Right atrium auricular region (tissue), 2 donors: Measurements from ENCODE around the gene CLNK. TPM values are rescaled to one million over a fixed set of nuclear protein-coding genes. Genes with fewer than 3 reads are reported as not detected.

ENCODE experiments used
- DNase-seq: peaks from one replicate; pipeline ENCODE4 v3.0.0-alpha.2; 2019; ENCODE audit warnings: low spot score
- H3K27ac ChIP-seq, 2 donors: fragments of 200-600 bp; sonication (generic); 1 replicate in 1 of 2; 2 replicates in 1 of 2; pipeline ENCODE4 v1.5.1; 2016 to 2019
- H3K27me3 ChIP-seq, 2 donors: fragments of 200-600 bp; sonication (generic); one replicate each; pipeline versions ENCODE4 v1.5.1 to v1.6.0; 2017 to 2019
- H3K36me3 ChIP-seq: fragments of 200-600 bp; sonication (generic); one replicate; pipeline ENCODE4 v1.5.1; 2016
- H3K4me1 ChIP-seq, 2 donors: fragments of 200-600 bp; sonication (generic); one replicate each; pipeline versions ENCODE4 v1.5.1 to v1.6.0; 2017 to 2019
- H3K4me3 ChIP-seq, 2 donors: fragments of 200-600 bp; sonication (generic); 1 replicate in 1 of 2; 2 replicates in 1 of 2; pipeline ENCODE4 v1.5.1; 2017 to 2019; ENCODE audit warnings: mild to moderate bottlenecking in 1 of 2, moderate library complexity in 1 of 2
- H3K9me3 ChIP-seq, 2 donors: fragments of 200-600 bp; sonication (generic); one replicate each; pipeline ENCODE4 v1.5.1; 2019
- CTCF ChIP-seq, 2 donors: fragments of 200-600 bp; sonication (generic); IDR thresholded peaks; one replicate each; pipeline ENCODE4 v1.5.1; 2019; ENCODE audit warnings: antibody characterized with exemption in 2 of 2
- total RNA-seq, 2 donors: library from RNA; depleted of rRNA; stranded (reverse); fragments of >200 nt; gene quantifications; one replicate each; pipeline ENCODE4 v1.1.0, GENCODE V29; 2016

The CLNK gene
- total RNA-seq, 2 donors from 2014 or later, result not detected

GRCh38 chr4:10722957-10723356, 38.4 kb upstream of the CLNK start:
- Histone ChIP-seq H3K4me3 (no peak overlapping the region), H3K4me1 (no peaks in the 10 kb centered on the region), H3K9me3 (no peaks in the 10 kb centered on the region), H3K27me3 (no peaks in the 10 kb centered on the region), H3K36me3 (no peaks in the 10 kb centered on the region), H3K27ac (no peak overlapping the region)
- DNase-seq, result no peak
- TF ChIP-seq CTCF (IDR thresholded peaks at IDR 0.05), result no peak

- H3K4me3 ChIP-seq, result no peak overlapping the region
- no peaks in the 10 kb centered on the region for H3K4me1 ChIP-seq
- no peaks in the 10 kb centered on the region for H3K36me3 ChIP-seq
- DNase-seq, result no peak
- H3K27ac ChIP-seq, result no peak overlapping the region
- no peaks in the 10 kb centered on the region for H3K9me3 ChIP-seq
- H3K27me3 ChIP-seq, result no peaks in the 10 kb centered on the region
- no peak for TF ChIP-seq CTCF (IDR thresholded peaks at IDR 0.05)
Measured at GRCh38 chr4:10721616-10722015, 37.0 kb upstream of the CLNK start.

GRCh38 chr4:10716163-10716562, 31.6 kb upstream of the CLNK start:
- Histone ChIP-seq H3K4me1 (no peaks in the 10 kb centered on the region), H3K4me3 (no peak overlapping the region), H3K27ac (no peak overlapping the region), H3K9me3 (no peaks in the 10 kb centered on the region), H3K27me3 (no peaks in the 10 kb centered on the region), H3K36me3 (no peaks in the 10 kb centered on the region)
- no peak for DNase-seq
- no peak for TF ChIP-seq CTCF (IDR thresholded peaks at IDR 0.05)

- TF ChIP-seq CTCF (IDR thresholded peaks at IDR 0.05), result no peak
- no peak for DNase-seq
- no peaks in the 10 kb centered on the region for H3K36me3 ChIP-seq
- no peak overlapping the region for H3K27ac ChIP-seq
- H3K27me3 ChIP-seq, result no peaks in the 10 kb centered on the region
- H3K4me3 ChIP-seq, result no peak overlapping the region
- H3K9me3 ChIP-seq, result no peaks in the 10 kb centered on the region
- no peaks in the 10 kb centered on the region for H3K4me1 ChIP-seq
Measured at GRCh38 chr4:10715696-10716095, 31.1 kb upstream of the CLNK start.

- Histone ChIP-seq H3K36me3 (no peaks in the 10 kb centered on the region), H3K27ac (no peak overlapping the region), H3K9me3 (no peaks in the 10 kb centered on the region), H3K27me3 (no peaks in the 10 kb centered on the region), H3K4me1 (no peaks in the 10 kb centered on the region), H3K4me3 (no peak overlapping the region)
- TF ChIP-seq CTCF (IDR thresholded peaks at IDR 0.05), result no peak
- DNase-seq, result no peak
Measured at GRCh38 chr4:10715135-10715534, 30.6 kb upstream of the CLNK start.

- Histone ChIP-seq H3K4me3 (no peak overlapping the region), H3K27ac (no peak overlapping the region), H3K9me3 (no peaks in the 10 kb centered on the region), H3K4me1 (no peaks in the 10 kb centered on the region), H3K36me3 (no peaks in the 10 kb centered on the region), H3K27me3 (no peaks in the 10 kb centered on the region)
- TF ChIP-seq CTCF (IDR thresholded peaks at IDR 0.05), result no peak
- DNase-seq, result no peak
Measured at GRCh38 chr4:10713591-10713990, 29.0 kb upstream of the CLNK start.
